Loucy (cell line): Measurements from ENCODE around the gene LMAN1L.

Experiments
- EZH2phosphoT487 ChIP-seq: fragments of 200-600 bp; IDR thresholded peaks from 2 replicates; pipeline ENCODE4 v1.6.1; 2018; ENCODE audit warnings: antibody characterized with exemption, mild to moderate bottlenecking, moderate library complexity, borderline replicate concordance
- TF ChIP-seq, protein P1 (sequence below): fragments of 200-600 bp; sonication (generic); conservative IDR thresholded peaks from 2 replicates; pipeline ENCODE4 v1.5.1; 2014; ENCODE audit warnings: mild to moderate bottlenecking, antibody characterized with exemption, low read length

DNA sequence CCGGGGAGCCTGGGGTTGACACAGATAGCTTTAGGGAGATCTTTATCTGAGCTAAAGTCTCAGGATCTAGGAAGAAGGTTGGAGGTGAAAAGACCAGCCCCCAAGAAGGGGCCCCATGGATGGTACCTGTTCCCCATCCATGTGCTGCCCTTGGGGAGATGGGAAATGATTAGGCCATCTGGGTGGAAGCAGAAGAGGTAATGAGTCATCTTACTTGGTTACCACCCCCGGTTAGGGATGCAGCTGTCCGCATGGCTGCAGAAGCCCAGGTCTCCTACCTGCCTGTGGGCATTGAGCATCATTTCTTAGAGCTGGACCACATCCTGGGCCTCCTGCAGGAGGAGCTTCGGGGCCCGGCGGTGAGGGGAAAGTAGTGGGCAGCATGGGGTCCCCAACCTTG lies 10.7 kb downstream of the LMAN1L start:
- TF ChIP-seq, protein P1, sequence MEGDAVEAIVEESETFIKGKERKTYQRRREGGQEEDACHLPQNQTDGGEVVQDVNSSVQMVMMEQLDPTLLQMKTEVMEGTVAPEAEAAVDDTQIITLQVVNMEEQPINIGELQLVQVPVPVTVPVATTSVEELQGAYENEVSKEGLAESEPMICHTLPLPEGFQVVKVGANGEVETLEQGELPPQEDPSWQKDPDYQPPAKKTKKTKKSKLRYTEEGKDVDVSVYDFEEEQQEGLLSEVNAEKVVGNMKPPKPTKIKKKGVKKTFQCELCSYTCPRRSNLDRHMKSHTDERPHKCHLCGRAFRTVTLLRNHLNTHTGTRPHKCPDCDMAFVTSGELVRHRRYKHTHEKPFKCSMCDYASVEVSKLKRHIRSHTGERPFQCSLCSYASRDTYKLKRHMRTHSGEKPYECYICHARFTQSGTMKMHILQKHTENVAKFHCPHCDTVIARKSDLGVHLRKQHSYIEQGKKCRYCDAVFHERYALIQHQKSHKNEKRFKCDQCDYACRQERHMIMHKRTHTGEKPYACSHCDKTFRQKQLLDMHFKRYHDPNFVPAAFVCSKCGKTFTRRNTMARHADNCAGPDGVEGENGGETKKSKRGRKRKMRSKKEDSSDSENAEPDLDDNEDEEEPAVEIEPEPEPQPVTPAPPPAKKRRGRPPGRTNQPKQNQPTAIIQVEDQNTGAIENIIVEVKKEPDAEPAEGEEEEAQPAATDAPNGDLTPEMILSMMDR: no peak
- no peak for TF ChIP-seq EZH2phosphoT487
